Measurements from ENCODE around the gene SIK2. TPM values are rescaled to one million over a fixed set of nuclear protein-coding genes. Genes with fewer than 3 reads are reported as not detected.

The SIK2 gene
- total RNA-seq, 1 donor from 2014 or later, result 21.8 TPM

DNA sequence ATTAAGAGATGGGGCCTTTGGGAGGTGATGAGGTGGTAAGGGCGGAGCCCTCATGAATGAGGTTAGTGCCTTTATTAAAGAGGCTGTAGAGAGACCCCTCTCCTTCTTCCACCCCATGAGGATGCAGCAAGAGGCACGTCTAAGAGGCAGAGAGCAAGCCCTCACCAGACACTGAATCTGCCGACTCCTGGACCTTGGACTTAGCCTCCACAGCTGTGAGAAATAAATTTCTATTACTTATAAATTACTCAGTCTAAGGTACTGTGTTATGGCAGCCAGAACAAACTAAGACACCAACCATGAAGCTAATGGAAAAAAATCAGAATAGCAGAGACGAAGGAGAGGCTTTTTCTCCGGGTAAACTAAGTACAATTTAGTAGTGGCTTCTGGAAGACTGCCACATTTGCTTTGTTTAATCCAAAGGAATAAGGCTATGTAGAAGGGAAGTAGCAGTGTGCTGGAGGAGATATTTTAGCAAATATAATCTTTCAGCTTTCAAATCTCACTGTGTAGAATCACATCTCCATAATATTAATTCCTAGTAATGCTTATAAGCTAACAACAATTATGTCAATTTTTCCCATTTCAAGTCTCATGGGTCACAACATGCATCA is 12.3 kb upstream of the SIK2 start:
- Mint-ChIP-seq H3K27ac (ENCODE audit: unreplicated experiment) (no peak overlapping the region), H3K4me1 (no peaks in the 10 kb centered on the region), H3K27me3 (ENCODE audit: low read depth) (no peaks in the 10 kb centered on the region), H3K36me3 (ENCODE audit: low read depth) (no peaks in the 10 kb centered on the region), H3K4me3 (no peak overlapping the region), H3K9me3 (peaks cover 3% of the 10 kb centered on the region)
- DNase-seq (ENCODE audit: low read depth, low spot score), result no peak
- TF ChIP-seq, protein P1, sequence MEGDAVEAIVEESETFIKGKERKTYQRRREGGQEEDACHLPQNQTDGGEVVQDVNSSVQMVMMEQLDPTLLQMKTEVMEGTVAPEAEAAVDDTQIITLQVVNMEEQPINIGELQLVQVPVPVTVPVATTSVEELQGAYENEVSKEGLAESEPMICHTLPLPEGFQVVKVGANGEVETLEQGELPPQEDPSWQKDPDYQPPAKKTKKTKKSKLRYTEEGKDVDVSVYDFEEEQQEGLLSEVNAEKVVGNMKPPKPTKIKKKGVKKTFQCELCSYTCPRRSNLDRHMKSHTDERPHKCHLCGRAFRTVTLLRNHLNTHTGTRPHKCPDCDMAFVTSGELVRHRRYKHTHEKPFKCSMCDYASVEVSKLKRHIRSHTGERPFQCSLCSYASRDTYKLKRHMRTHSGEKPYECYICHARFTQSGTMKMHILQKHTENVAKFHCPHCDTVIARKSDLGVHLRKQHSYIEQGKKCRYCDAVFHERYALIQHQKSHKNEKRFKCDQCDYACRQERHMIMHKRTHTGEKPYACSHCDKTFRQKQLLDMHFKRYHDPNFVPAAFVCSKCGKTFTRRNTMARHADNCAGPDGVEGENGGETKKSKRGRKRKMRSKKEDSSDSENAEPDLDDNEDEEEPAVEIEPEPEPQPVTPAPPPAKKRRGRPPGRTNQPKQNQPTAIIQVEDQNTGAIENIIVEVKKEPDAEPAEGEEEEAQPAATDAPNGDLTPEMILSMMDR (conservative IDR thresholded peaks at IDR 0.05), result no peak

DNA sequence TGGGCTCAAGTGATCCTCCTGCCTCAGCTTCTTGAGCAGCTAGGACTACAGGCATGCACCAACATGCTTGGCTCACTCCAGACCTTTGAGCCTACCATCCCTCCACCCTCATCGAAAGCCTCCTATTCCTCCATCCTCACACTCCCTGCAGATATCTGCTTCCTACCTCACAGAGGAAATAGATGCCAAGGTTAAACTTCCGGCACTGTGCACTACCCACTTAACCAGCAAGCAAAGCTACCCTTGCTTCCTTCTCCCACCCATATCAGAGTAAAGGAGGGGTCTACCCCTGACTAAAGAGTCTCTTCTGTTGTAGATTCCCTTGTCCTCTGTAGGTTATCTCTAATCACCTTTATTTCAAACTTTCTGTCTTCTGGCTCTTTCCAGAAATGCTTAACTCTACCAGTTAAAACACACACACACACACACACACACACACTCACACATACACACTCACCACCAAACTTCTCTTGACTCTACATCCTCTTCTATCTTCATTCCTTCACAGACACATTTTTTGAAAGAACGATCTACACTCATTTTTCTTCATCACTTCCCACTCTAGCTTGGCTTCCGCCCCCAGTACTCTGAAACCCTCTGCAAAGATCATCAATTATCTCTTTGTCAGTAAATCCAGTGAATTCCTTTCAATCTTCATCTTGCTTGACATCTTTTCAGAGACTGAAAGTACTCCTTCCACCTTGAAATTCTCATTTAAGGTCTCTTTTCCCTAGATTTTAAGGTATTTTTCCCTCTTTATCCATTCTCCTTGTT is 10.9 kb upstream of the SIK2 start:
- Mint-ChIP-seq H3K27me3 (ENCODE audit: low read depth) (no peaks in the 10 kb centered on the region), H3K27ac (ENCODE audit: unreplicated experiment) (no peak overlapping the region), H3K9me3 (peaks cover 3% of the 10 kb centered on the region), H3K4me1 (no peaks in the 10 kb centered on the region), H3K36me3 (ENCODE audit: low read depth) (no peaks in the 10 kb centered on the region), H3K4me3 (no peak overlapping the region)
- DNase-seq (ENCODE audit: low read depth, low spot score), result no peak
- TF ChIP-seq, protein P1 (conservative IDR thresholded peaks at IDR 0.05), result no peak

- TF ChIP-seq, protein P1 (conservative IDR thresholded peaks at IDR 0.05), result no peak
- Mint-ChIP-seq H3K27ac (ENCODE audit: unreplicated experiment) (no peak overlapping the region), H3K4me3 (no peak overlapping the region), H3K36me3 (ENCODE audit: low read depth) (no peaks in the 10 kb centered on the region), H3K4me1 (no peaks in the 10 kb centered on the region), H3K27me3 (ENCODE audit: low read depth) (no peaks in the 10 kb centered on the region), H3K9me3 (peaks cover 3% of the 10 kb centered on the region)
- no peak for DNase-seq (ENCODE audit: low read depth, low spot score)
These were observed 9.8 kb upstream of the SIK2 start for GRCh38 chr11:111592491-111592890.

DNA sequence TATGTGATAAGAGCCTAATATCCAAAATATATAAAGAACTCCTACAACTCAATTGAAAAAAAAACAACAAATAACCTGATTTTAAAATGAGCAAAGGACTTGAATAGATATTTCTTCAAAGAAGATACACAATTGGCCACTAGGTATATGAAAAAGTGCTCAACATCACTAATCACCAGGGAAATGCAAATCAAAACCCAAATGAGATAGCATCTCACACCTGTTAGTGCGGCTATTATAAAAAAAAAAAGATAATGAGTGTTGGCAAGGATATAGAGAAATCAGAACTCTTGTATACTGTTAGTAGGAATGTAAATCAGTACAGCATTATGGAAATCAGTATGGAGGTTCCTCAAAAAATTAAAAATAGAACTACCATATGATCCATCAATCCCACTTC is 5.9 kb upstream of the SIK2 start:
- Mint-ChIP-seq H3K27me3 (ENCODE audit: low read depth) (peaks cover 2% of the 10 kb centered on the region), H3K36me3 (ENCODE audit: low read depth) (no peaks in the 10 kb centered on the region), H3K4me3 (no peak overlapping the region), H3K9me3 (no peaks in the 10 kb centered on the region), H3K27ac (ENCODE audit: unreplicated experiment) (no peak overlapping the region), H3K4me1 (peaks cover 8% of the 10 kb centered on the region)
- DNase-seq (ENCODE audit: low read depth, low spot score), result no peak
- TF ChIP-seq, protein P1 (conservative IDR thresholded peaks at IDR 0.05), result no peak

- H3K27ac Mint-ChIP-seq (ENCODE audit: unreplicated experiment), result no peak overlapping the region
- TF ChIP-seq, protein P1 (conservative IDR thresholded peaks at IDR 0.05), result no peak
- H3K27me3 Mint-ChIP-seq (ENCODE audit: low read depth), result peaks cover 2% of the 10 kb centered on the region
- peaks cover 15% of the 10 kb centered on the region for H3K4me1 Mint-ChIP-seq
- no peaks in the 10 kb centered on the region for H3K36me3 Mint-ChIP-seq (ENCODE audit: low read depth)
- no peak overlapping the region for H3K4me3 Mint-ChIP-seq
- H3K9me3 Mint-ChIP-seq, result no peaks in the 10 kb centered on the region
- no peak for DNase-seq (ENCODE audit: low read depth, low spot score)
These were observed 4.1 kb upstream of the SIK2 start for GRCh38 chr11:111598148-111598547.
